GM18502 (cell line): ENCODE measurements around the gene PTPN13.

Experiments used
- ATAC-seq: cut with Tn5 transposase; IDR thresholded peaks from one replicate; pipeline ENCODE4 v1.9.1; 2021; ENCODE audit warnings: mild to moderate bottlenecking; ENCODE audit not compliant: unreplicated experiment, poor library complexity

Gene PTPN13

GRCh38 chr4:86593688-86594558, at the start of gene PTPN13:
Gene PTPN13, plus strand, starts transcription at chr4:86594315. Its CDS starts 40,942 bp downstream, at chr4:86635257.
- ATAC-seq = peak; percentile 99

DNA sequence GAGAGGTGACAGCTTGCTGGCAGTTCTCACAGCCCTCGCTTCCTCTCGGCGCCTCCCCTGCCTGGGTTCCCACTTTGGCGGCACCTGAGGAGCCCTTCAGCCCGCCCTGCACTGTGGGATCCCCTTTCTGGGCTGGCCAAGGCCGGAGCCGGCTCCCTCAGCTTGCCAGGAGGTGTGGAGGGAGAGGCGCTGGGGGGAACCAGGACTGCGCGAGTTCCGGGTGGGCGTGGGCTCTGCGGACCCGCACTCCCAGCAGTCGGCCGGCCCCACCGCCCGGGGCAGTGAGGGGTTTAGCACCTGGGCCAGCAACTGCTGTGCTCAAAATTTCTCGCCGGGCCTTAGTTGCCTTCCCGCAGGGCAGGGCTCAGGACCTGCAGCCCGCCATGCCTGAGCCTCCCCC, 47.0 kb upstream of the PTPN13 start:
- ATAC-seq = no peak

DNA sequence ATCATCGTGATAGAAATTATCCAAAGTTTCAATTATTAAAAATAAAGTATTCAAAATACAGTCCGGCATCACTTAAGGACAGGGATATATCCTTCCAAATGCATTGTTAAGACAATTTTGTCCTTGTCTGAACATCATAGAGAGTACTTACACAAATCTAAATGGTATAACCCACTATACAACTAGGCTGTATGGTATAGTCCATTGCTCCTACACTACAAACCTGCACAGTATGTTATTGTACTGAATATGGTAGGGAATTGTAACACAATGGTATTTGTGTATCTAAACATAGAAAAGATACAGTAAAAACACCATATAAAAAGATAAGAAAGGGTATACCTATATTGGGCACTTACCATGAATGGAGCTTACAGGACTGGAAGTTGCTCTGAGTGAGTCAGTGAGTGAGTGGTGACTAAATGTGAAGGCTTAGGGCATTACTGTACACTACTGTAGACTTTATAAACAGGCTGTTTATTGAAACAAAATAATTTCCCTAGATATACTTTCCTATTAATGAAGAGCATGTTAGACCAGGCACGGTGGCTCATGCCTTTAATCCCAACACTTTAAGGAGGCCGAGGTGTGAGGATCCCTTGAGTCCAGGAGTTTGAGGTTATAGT, 44.8 kb upstream of the PTPN13 start:
- ATAC-seq = no peak

- no peak for ATAC-seq
Measured at GRCh38 chr4:86551387-86551786, 42.7 kb upstream of the PTPN13 start.

GRCh38 chr4:86554646-86555045, 39.5 kb upstream of the PTPN13 start:
- no peak for ATAC-seq

DNA sequence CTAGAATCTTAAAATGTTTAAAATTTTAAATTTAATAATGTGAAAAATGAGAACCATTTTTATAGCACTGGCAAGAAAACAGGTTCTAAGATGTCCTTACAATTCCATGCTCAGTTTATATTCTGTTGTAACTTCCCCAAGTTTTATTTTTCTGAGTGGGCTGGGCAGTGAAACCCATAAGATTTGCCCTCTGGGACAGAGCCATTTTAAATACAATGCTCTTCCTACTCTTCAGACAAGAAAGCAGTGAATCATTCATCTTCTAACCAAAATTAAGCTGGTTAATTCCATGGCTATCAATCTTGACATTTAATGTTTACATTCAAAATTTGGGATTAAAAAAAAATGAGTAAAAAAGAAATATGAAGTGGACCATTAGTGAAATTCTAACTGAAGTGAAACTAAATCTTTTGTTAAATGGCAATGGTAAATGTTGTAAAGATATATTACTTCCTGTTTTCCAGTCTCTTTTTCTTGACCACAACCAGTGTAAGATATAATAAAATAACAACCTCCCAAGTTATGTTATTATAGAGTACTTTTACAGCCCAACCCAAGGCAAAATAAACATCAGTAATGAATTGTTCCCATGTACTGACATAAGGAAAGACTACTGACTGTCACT, 37.2 kb upstream of the PTPN13 start:
- ATAC-seq = peak; percentile 52

DNA sequence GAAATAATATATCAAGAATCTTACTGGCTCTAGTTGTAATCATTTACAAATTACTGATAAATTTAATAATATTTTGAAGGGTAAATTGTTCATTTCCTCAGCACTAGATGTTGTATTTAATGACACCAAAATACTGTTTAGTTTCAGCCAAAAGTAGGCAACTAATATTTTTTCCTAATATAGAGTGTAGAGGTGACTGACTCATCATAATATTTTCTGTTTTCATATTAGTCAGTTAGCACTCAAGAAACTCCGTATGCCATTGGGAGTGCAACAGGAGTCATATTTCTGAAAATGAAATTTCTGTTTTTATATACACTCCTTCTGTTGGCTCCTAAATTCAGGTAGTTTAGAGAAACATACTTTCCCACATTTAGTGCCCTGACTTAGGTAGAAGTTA, 36.6 kb upstream of the PTPN13 start:
- ATAC-seq = peak; percentile 94

DNA sequence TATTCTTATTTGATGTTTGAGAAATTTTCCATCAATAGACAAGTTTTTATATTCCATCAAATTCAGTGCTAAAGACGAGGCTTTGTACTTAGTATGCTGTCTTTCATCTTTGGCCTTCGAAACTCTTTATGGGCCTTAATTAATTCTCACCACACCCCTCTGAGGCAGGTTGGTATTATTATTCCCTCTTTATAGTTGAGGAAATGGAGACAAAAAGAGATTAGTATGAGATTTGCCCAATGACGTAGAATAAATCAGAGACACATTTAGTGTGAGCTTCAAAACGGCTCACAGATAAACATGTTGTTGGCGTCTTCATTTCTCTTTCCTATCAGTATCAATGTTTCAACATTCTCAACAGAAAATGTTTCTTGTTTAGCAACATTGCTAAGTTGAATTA, 35.9 kb upstream of the PTPN13 start:
- no peak for ATAC-seq

DNA sequence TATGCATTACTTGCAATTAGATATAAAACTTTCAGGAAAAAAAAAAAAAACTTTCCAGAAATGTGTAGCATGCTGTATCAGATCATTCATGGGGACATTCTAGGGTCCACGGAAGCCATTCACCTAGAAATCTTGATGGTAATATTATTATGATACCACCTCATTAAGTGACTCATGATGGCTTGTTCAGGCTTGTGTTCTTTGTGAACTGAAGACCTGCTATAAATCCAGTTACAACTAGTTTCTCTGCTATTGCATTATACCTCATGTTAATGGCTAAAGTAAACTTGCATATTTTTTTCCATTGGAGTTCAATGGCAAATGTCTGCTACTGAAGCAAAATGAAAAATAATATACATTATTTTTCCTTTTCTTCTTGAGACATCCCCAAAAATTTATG, 35.3 kb upstream of the PTPN13 start:
- ATAC-seq = no peak

DNA sequence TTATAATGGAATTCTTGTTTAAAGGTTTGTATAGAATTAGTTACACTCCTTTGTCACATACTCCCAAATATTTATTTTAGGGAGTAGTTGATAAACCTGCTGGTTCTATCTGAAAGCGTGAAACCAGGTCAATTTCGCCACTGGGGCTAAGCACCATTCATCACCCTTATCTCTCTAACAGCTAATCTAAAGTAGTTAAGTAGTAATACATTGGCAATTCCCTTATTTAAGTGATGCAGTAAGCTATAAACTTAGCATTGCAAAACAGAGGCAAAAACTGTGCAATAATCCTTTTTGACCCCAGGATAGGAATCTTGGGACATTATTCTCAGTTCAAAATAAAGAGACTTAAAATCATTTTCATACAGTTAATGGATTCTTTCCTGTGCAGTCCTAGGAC, 33.7 kb upstream of the PTPN13 start:
- ATAC-seq = no peak

- ATAC-seq = no peak
Measured at GRCh38 chr4:86561256-86561655, 32.9 kb upstream of the PTPN13 start.

GRCh38 chr4:86563416-86563815, 30.7 kb upstream of the PTPN13 start:
- ATAC-seq = no peak

DNA sequence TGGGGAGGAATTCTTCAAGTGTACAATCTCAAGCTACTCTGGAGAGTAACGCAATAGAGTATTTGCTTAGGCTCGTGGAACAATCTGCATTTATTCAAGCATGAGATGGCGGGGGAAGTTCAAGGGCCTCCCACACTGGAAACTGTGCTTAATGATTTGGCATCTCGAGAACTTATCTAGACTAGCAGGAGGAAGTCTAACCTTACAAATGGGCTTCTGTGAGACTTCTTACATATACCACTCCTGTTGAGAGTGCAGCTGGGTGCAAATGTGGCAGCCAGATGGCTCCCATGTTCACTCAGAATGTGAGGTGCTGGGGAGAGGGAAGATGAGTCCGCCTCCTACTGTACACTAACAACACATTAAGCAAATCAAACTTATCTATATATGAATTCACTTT, 29.3 kb upstream of the PTPN13 start:
- ATAC-seq = no peak

GRCh38 chr4:86565651-86566050, 28.5 kb upstream of the PTPN13 start:
- ATAC-seq = no peak

DNA sequence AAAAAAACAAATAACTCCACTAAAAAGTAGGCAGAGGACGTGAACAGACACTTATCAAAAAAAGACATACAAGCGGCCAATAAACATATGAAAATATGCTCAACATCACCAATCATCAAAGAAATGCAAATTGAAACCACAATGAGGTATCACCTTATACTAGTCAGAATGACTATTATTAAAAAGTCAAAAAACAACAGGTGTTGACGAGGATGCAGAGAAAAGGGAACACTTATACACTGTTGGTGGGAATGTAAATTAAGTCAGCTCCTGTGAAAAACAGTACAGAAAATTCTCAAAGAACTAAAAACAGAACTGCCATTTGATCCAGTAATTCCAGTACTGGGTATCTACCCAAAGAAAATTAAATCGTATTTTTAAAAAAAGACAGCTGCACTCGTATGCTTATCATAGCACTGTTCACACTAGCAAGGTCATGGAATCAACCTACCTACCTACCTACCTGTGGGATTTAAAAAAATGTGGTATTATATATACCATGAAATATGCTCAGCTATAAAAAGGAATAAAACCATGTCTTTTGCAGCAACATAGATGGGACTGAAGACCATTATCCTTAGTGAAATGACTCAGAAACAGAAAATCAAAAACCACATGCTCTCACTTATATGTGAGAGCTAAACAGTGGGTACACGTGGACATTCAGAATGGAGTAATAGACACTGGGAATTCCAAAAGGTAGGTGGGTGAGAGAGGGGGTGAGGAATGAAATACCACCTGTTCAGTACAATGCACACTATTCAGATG, 24.8 kb upstream of the PTPN13 start:
- peak; percentile 82 for ATAC-seq

- ATAC-seq = no peak
Measured at GRCh38 chr4:86579941-86580340, 14.2 kb upstream of the PTPN13 start.

GRCh38 chr4:86582410-86582809, 11.7 kb upstream of the PTPN13 start:
- ATAC-seq = no peak

- peak; percentile 47 for ATAC-seq
Measured at GRCh38 chr4:86586160-86586572, 7.9 kb upstream of the PTPN13 start.

DNA sequence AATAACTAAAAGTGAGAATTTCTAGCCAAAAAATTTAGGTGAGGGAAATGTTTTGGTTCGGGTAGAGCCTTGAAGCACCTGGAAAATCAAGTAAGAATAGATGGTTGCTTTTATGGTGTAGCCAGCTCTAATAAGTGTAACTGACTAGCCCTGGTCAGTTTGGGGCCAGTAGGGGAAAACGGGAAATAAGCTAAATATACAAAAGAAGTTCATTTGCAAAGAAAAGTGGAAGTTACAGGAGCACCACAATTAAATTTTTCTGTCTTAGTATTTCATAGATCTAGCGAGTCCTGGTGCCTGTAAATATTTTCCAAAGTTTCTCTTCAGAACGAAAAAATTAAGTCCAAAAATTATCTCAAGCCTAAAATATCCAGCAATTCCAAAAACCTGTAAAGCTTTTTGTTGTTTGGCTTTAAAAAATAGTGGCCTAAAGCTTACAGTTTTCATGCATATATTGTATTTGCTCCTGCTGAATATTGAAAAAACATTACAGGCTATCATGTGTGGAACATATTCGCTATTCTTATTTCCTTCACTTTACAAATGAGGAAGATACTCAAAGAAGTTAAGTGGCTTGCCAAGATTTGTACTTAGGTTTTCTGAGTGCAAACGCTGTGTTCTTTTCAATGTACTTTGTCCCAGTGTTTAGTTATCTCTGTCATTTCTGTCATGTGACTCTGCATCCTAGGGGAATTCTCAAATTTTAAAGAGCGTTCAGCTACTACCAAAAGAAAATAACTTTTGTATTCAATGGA, 7.3 kb upstream of the PTPN13 start:
- ATAC-seq = no peak
